Ramos (cell line): Measurements from ENCODE around the gene MRPL20.
"Not testable (repeated sequence)": the region's sequence is repeated elsewhere in the genome, so short reads cannot be mapped to it uniquely, and the experiment has no call there.

Experiments
- in situ Hi-C: fragments of 300-500 bp; cut with MboI; formaldehyde crosslinking; loops from one replicate; pipeline ENCODE4 v1.14.3; 2022; ENCODE audit warnings: low sequenced_read_pairs; ENCODE audit not compliant: unreplicated experiment

MRPL20 gene

GRCh38 chr1:1437904-1438376 is 30.8 kb upstream of the MRPL20 start:
- in situ Hi-C loops, result no loop called here

- in situ Hi-C loops, result no loop called here
Observed at GRCh38 chr1:1437033-1437903, 30.2 kb upstream of the MRPL20 start.

GRCh38 chr1:1436630-1437032 is 29.5 kb upstream of the MRPL20 start:
- in situ Hi-C loops, result no loop called here

GRCh38 chr1:1435911-1436629 is 29.0 kb upstream of the MRPL20 start:
- in situ Hi-C loops, result no loop called here

GRCh38 chr1:1435106-1435903 is 28.2 kb upstream of the MRPL20 start, which contains the start of gene VWA1:
Gene VWA1, plus strand, starts transcription at chr1:1435690. Its CDS starts 59 bp downstream, at chr1:1435749.
- in situ Hi-C loops, result no loop called here

GRCh38 chr1:1434824-1435105 is 27.7 kb upstream of the MRPL20 start:
- in situ Hi-C loops, result no loop called here

GRCh38 chr1:1434131-1434823 is 27.2 kb upstream of the MRPL20 start:
- in situ Hi-C loops, result no loop called here

- in situ Hi-C loops, result no loop called here
Observed at GRCh38 chr1:1433804-1434130, 26.7 kb upstream of the MRPL20 start.

- in situ Hi-C loops, result no loop called here
Observed at GRCh38 chr1:1432951-1433803, 26.1 kb upstream of the MRPL20 start.

- in situ Hi-C loops, result no loop called here
Observed at GRCh38 chr1:1432274-1432950, 25.3 kb upstream of the MRPL20 start.

- in situ Hi-C loops, result no loop called here
Observed at GRCh38 chr1:1431845-1432273, 24.8 kb upstream of the MRPL20 start.

- in situ Hi-C loops, result no loop called here
Observed at GRCh38 chr1:1430992-1431844, 24.1 kb upstream of the MRPL20 start.

GRCh38 chr1:1430114-1430982 is 23.3 kb upstream of the MRPL20 start:
- in situ Hi-C loops, result no loop called here

- in situ Hi-C loops, result no loop called here
Observed at GRCh38 chr1:1429671-1430073, 22.6 kb upstream of the MRPL20 start.

GRCh38 chr1:1428967-1429366 is 21.9 kb upstream of the MRPL20 start:
- in situ Hi-C loops, result not testable (repeated sequence)

- in situ Hi-C loops, result no loop called here
Observed at GRCh38 chr1:1428174-1428573, 21.1 kb upstream of the MRPL20 start.

- in situ Hi-C loops, result no loop called here
Observed at GRCh38 chr1:1427820-1428148, 20.7 kb upstream of the MRPL20 start.
